B cell (primary cell): ENCODE data around the gene TTC9. TPM values are rescaled to one million over a fixed set of nuclear protein-coding genes. Genes with fewer than 3 reads are reported as not detected.

ENCODE experiments used
- ATAC-seq: fragments of 200-7000 bp; cut with Tn5 transposase; one replicate; pipeline ENCODE4 v1.10.0; 2021; ENCODE audit warnings: low read depth, mild to moderate bottlenecking, moderate number of reproducible peaks, moderate library complexity
- CTCF ChIA-PET: fragments of 350-600 bp; sonication (Branson Sonifier 250); formaldehyde crosslinking; loops from one replicate; lab custom pipeline; 2021; ENCODE audit warnings: antibody characterized with exemption, inconsistent platforms; lab: Charles Lee
- POLR2A ChIA-PET: fragments of 350-600 bp; sonication (Branson Sonifier 250); formaldehyde crosslinking; loops from one replicate; lab custom pipeline; 2021; ENCODE audit warnings: antibody characterized with exemption; lab: Charles Lee
- DNase-seq: peaks from one replicate; pipeline ENCODE4 v3.0.0; 2013
- H2AFZ ChIP-seq: 2 replicates; pipeline ENCODE4 v1.6.1; 2012; ENCODE audit warnings: mild to moderate bottlenecking, low read depth, low read length; ENCODE audit not compliant: insufficient read depth, poor library complexity, severe bottlenecking
- H3K27ac ChIP-seq, 2 donors: 1 replicate in 1 of 2; 2 replicates in 1 of 2; pipeline ENCODE4 v1.5.1; 2012 to 2013; ENCODE audit warnings: low read length in 2 of 2, mild to moderate bottlenecking in 2 of 2, moderate library complexity in 1 of 2
- H3K27me3 ChIP-seq, 4 experiments: fragments of 200-600 bp in 1 of 4; sonication (generic) in 1 of 4; replicated peaks in 1 of 4; 1 replicate in 2 of 4; 2 replicates in 2 of 4; pipeline versions ENCODE4 v1.6.1 to v1.7.0; 2013 to 2016; ENCODE audit warnings: low read length in 3 of 4, mild to moderate bottlenecking in 2 of 4, mixed read lengths in 1 of 4, moderate library complexity in 1 of 4; ENCODE audit not compliant: insufficient read depth in 4 of 4, control insufficient read depth in 3 of 4; ENCODE audit errors: control extremely low read depth in 1 of 4
- H3K36me3 ChIP-seq, 2 experiments: replicated peaks in 1 of 2; 1 replicate in 1 of 2; 2 replicates in 1 of 2; pipeline versions ENCODE4 v1.6.1 to v1.7.1; 2013; ENCODE audit warnings: low read length in 1 of 2; ENCODE audit not compliant: insufficient read depth in 2 of 2, control insufficient read depth in 1 of 2; ENCODE audit errors: control extremely low read depth in 1 of 2, extremely low read depth in 1 of 2
- H3K4me1 ChIP-seq, 2 donors: fragments of 200-600 bp in 1 of 2; sonication (generic) in 1 of 2; 1 replicate in 1 of 2; 2 replicates in 1 of 2; pipeline versions ENCODE4 v1.5.1 to v1.6.1; 2013 to 2017; ENCODE audit warnings: low read length in 2 of 2; ENCODE audit not compliant: control insufficient read depth in 2 of 2, insufficient read depth in 2 of 2
- H3K4me2 ChIP-seq: replicated peaks from 2 replicates; pipeline ENCODE3; 2012; ENCODE audit warnings: mild to moderate bottlenecking, low read depth, low read length; ENCODE audit not compliant: poor library complexity, severe bottlenecking
- H3K4me3 ChIP-seq, 5 experiments: fragments of 200-600 bp in 1 of 5; sonication (generic) in 1 of 5; 1 replicate in 3 of 5; 2 replicates in 2 of 5; pipeline versions ENCODE4 v1.5.1 to v1.7.0; 2011 to 2016; ENCODE audit warnings: low read length in 4 of 5, mild to moderate bottlenecking in 4 of 5, low read depth in 2 of 5, control low read depth in 1 of 5, moderate library complexity in 1 of 5; ENCODE audit not compliant: insufficient read depth in 1 of 5; ENCODE audit errors: control extremely low read depth in 1 of 5, extremely low read depth in 1 of 5
- H3K79me2 ChIP-seq: fragments of 200-600 bp; sonication (generic); one replicate; pipeline ENCODE4 v1.6.0; 2016; ENCODE audit warnings: low read length; ENCODE audit not compliant: control insufficient read depth, insufficient read depth
- H3K9ac ChIP-seq: fragments of 200-600 bp; sonication (generic); 2 replicates; pipeline ENCODE4 v1.6.1; 2017; ENCODE audit warnings: mild to moderate bottlenecking, low read length, moderate library complexity
- H3K9me3 ChIP-seq, 3 donors: one replicate each; pipeline versions ENCODE4 v1.6.1 to v1.7.1; 2013; ENCODE audit warnings: low read length in 2 of 3; ENCODE audit not compliant: control insufficient read depth in 2 of 3, insufficient read depth in 1 of 3; ENCODE audit errors: control extremely low read depth in 1 of 3
- H4K20me1 ChIP-seq: 2 replicates; pipeline ENCODE4 v1.6.0; 2012; ENCODE audit warnings: mild to moderate bottlenecking, low read length; ENCODE audit not compliant: insufficient read depth, control insufficient read depth, poor library complexity, severe bottlenecking
- H3K27ac Mint-ChIP-seq: one replicate; pipeline ENCODE4 v1.8.0; 2021; ENCODE audit warnings: mixed read lengths
- H3K27me3 Mint-ChIP-seq: one replicate; pipeline ENCODE4 v1.8.0; 2021; ENCODE audit warnings: mixed read lengths
- H3K4me1 Mint-ChIP-seq: one replicate; pipeline ENCODE4 v1.8.0; 2021; ENCODE audit warnings: mixed read lengths
- H3K4me3 Mint-ChIP-seq: one replicate; pipeline ENCODE4 v1.8.0; 2021; ENCODE audit warnings: mixed read lengths
- H3K9me3 Mint-ChIP-seq: one replicate; pipeline ENCODE4 v1.8.0; 2022; ENCODE audit warnings: mixed read lengths; ENCODE audit not compliant: insufficient read depth
- CTCF ChIP-seq: fragments of 200-600 bp; IDR thresholded peaks from one replicate; pipeline ENCODE4 v1.8.0; 2022; ENCODE audit warnings: antibody characterized with exemption, mild to moderate bottlenecking
- EZH2 ChIP-seq: IDR thresholded peaks from 2 replicates; pipeline ENCODE4 v1.6.1; 2012; ENCODE audit warnings: borderline replicate concordance, low read depth, mild to moderate bottlenecking, moderate library complexity, low read length; ENCODE audit not compliant: insufficient read depth, poor library complexity, severe bottlenecking
- WGBS: methylation state at CpG from one replicate; pipeline ENCODE4 v1.1.5; 2013; ENCODE audit warnings: missing lambda C conversion rate; ENCODE audit not compliant: insufficient coverage; 5-methylcytosine and 5-hydroxymethylcytosine counted together
- intact Hi-C: fragments of 100-400 bp; cut with micrococcal nuclease; formaldehyde crosslinking; loops from one replicate; pipeline ENCODE4 v1.10.0; 2022
- polyA plus RNA-seq: library from polyadenylated mRNA; depleted of rRNA; stranded (reverse); fragments of >200 nt; gene quantifications from 2 replicates; pipeline ENCODE4 v1.2.3, GENCODE V29; 2012
- total RNA-seq, 2 donors: library from RNA; stranded (reverse); fragments of 120-200 nt in 1 of 2; gene quantifications; 1 replicate in 1 of 2; 2 replicates in 1 of 2; pipeline versions ENCODE4 v1.2.3 to v1.2.4, GENCODE V29; 2013 to 2022

The TTC9 gene
- total and polyA plus RNA-seq, 2 donors (not counting 1 experiment from before 2014, with no cell fraction given), result 15.3 to 16.3 TPM

- Histone ChIP-seq H2AFZ (no peak overlapping the region), H3K36me3 (no peaks in the 10 kb centered on the region), H3K4me1 (peaks cover 13 to 16% of the 10 kb centered on the region in 2 donors), H3K9me3 (no peaks in the 10 kb centered on the region), H4K20me1 (no peaks in the 10 kb centered on the region), H3K27me3 (no peaks in the 10 kb centered on the region), H3K4me3 (no peak overlapping the region), H3K9ac (no peak overlapping the region), H3K27ac (no peak overlapping the region), H3K4me2 (no peak overlapping the region), H3K79me2 (no peaks in the 10 kb centered on the region)
- 78% methylated on average over 4 of the region's 6 CpGs for WGBS
- H3K4me1 Mint-ChIP-seq, result peaks cover 21% of the 10 kb centered on the region
- POLR2A ChIA-PET, result interaction anchor here (0.7 kb wide), 1 partner anchor 65 kb away, joined by 3 read pairs; no protein-coding TSS in a partner anchor
- no peak for DNase-seq
- CTCF ChIA-PET, result interaction anchor here (1.0 to 13.5 kb wide), 3 partner anchors 46 to 110 kb away, joined by 4 to 236 read pairs (median 4); no protein-coding TSS in a partner anchor
- intact Hi-C loops, result no loop called here
- no peaks in the 10 kb centered on the region for H3K27me3 Mint-ChIP-seq
- no peaks in the 10 kb centered on the region for H3K9me3 Mint-ChIP-seq
- no peak overlapping the region for H3K27ac Mint-ChIP-seq
- H3K4me3 Mint-ChIP-seq, result no peak overlapping the region
- no peak for TF ChIP-seq EZH2
- TF ChIP-seq CTCF, result no peak
- ATAC-seq, result no peak
These were observed 65.7 kb downstream of the TTC9 start for GRCh38 chr14:70707138-70708038.
